HCT116 (cell line): ENCODE data around the gene FOXP1.

Experiments
- EZH2phosphoT487 ChIP-seq: fragments of 200-600 bp; IDR thresholded peaks from 2 replicates; pipeline ENCODE4 v1.6.1; 2018; ENCODE audit warnings: antibody characterized with exemption, borderline replicate concordance
- POLR2AphosphoS5 ChIP-seq: IDR thresholded peaks from 2 replicates; pipeline ENCODE4 v1.6.1; 2011; ENCODE audit warnings: mild to moderate bottlenecking, low read depth, low read length, moderate library complexity
- RAD21 ChIP-seq: IDR thresholded peaks from 2 replicates; pipeline ENCODE4 v1.6.1; 2012; ENCODE audit warnings: low read depth, mild to moderate bottlenecking
- ZFX ChIP-seq: fragments of 450-650 bp; IDR thresholded peaks from 2 replicates; pipeline ENCODE4 v1.6.1; 2017

- TF ChIP-seq EZH2phosphoT487, result no peak
- no peak for TF ChIP-seq RAD21
- TF ChIP-seq ZFX, result no peak
- no peak for TF ChIP-seq POLR2AphosphoS5
Measured at GRCh38 chr3:71076361-71077002, 507.0 kb downstream of the FOXP1 start.
